Upper lobe of right lung (tissue), 1 donor: ENCODE data around the gene SLBP. TPM values are rescaled to one million over a fixed set of nuclear protein-coding genes. Genes with fewer than 3 reads are reported as not detected.

ENCODE experiments used
- ATAC-seq: fragments of 200-7000 bp; cut with Tn5 transposase; one replicate; pipeline ENCODE4 v1.9.1; 2020; ENCODE audit warnings: mild to moderate bottlenecking, moderate library complexity
- DNase-seq: peaks from one replicate; pipeline ENCODE4 v3.0.0-alpha.2; 2020
- H3K27ac ChIP-seq: fragments of 200-600 bp; one replicate; pipeline ENCODE4 v1.8.0; 2022
- H3K27me3 ChIP-seq: fragments of 200-600 bp; one replicate; pipeline ENCODE4 v1.8.0; 2022; ENCODE audit warnings: mild to moderate bottlenecking
- H3K36me3 ChIP-seq: fragments of 200-600 bp; one replicate; pipeline ENCODE4 v1.8.0; 2022
- H3K4me1 ChIP-seq: fragments of 200-600 bp; one replicate; pipeline ENCODE4 v1.8.0; 2022
- H3K4me3 ChIP-seq: fragments of 200-600 bp; one replicate; pipeline ENCODE4 v1.8.0; 2022; ENCODE audit warnings: mild to moderate bottlenecking
- H3K9me3 ChIP-seq: fragments of 200-600 bp; one replicate; pipeline ENCODE4 v1.8.0; 2022
- CTCF ChIP-seq: fragments of 200-600 bp; IDR thresholded peaks from one replicate; pipeline ENCODE4 v1.8.0; 2022; ENCODE audit warnings: antibody characterized with exemption
- intact Hi-C: fragments of 100-400 bp; cut with DNase I; formaldehyde crosslinking; loops from one replicate; pipeline ENCODE4 v1.11.0; 2022
- total RNA-seq: library from RNA; stranded (reverse); fragmentation: NEBNext Ultra II Directional; extraction: Animal tissue kit (Norgen Biotek cat#: 25700); gene quantifications from one replicate; pipeline ENCODE4 v1.2.1, GENCODE V29; 2021
- donor health status: DM: no; HTN: yes; CAD: no; lungs with severe emphysema.

SLBP gene
- total RNA-seq, 1 donor from 2014 or later: 32.8 TPM

- DNase-seq: peak; percentile 89
- H3K9me3 ChIP-seq: no peaks in the 10 kb centered on the region
- H3K27ac ChIP-seq: no peak overlapping the region
- ATAC-seq: peak; percentile 64
- H3K27me3 ChIP-seq: no peaks in the 10 kb centered on the region
- intact Hi-C loops: loop anchor here (5.0 to 10.0 kb wide), 2 partner anchors 59 to 146 kb away; no protein-coding TSS in a partner anchor
- H3K4me1 ChIP-seq: peaks cover 19% of the 10 kb centered on the region
- H3K4me3 ChIP-seq: no peak overlapping the region
- no peaks in the 10 kb centered on the region for H3K36me3 ChIP-seq
- peak; percentile 85 for TF ChIP-seq CTCF
Measured at GRCh38 chr4:1748465-1748995, 36.4 kb upstream of the SLBP start.

DNA sequence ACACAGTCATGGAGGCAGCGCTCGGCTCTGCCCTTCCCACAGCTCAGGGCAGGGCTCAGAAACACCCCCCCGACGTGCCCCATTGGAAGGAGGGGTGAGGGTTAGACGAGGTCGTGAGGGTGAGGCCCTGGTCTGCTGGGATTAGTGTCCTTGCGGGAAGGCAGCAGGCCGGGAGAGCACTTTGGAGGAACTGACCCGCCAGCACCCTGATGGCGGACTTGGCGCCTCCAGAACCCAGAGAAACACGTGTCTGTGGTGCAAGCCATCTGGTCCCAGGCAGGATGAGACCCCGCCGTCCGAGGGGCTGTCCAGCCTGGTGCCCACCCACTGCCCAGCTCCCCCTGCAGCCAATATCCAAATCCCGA, 35.5 kb upstream of the SLBP start:
- TF ChIP-seq CTCF: no peak
- Histone ChIP-seq H3K4me1 (peaks cover 10% of the 10 kb centered on the region), H3K27me3 (no peaks in the 10 kb centered on the region), H3K27ac (no peak overlapping the region), H3K36me3 (no peaks in the 10 kb centered on the region), H3K9me3 (no peaks in the 10 kb centered on the region), H3K4me3 (no peak overlapping the region)
- DNase-seq (no peak), ATAC-seq (no peak)
- intact Hi-C loops: loop anchor here (5.0 to 10.0 kb wide), 2 partner anchors 60 to 147 kb away; no protein-coding TSS in a partner anchor

- Histone ChIP-seq H3K27ac (no peak overlapping the region), H3K9me3 (no peaks in the 10 kb centered on the region), H3K4me3 (no peak overlapping the region), H3K4me1 (peaks cover 4% of the 10 kb centered on the region), H3K36me3 (no peaks in the 10 kb centered on the region), H3K27me3 (no peaks in the 10 kb centered on the region)
- intact Hi-C loops: loop anchor here (5.0 to 10.0 kb wide), 2 partner anchors 60 to 148 kb away; no protein-coding TSS in a partner anchor
- DNase-seq (no peak), ATAC-seq (no peak)
- TF ChIP-seq CTCF: no peak
Measured at GRCh38 chr4:1746919-1747602, 34.9 kb upstream of the SLBP start.

GRCh38 chr4:1746265-1746691, 34.2 kb upstream of the SLBP start:
- Histone ChIP-seq H3K27me3 (no peaks in the 10 kb centered on the region), H3K4me1 (peaks cover 4% of the 10 kb centered on the region), H3K4me3 (no peak overlapping the region), H3K36me3 (peaks cover 3% of the 10 kb centered on the region), H3K9me3 (no peaks in the 10 kb centered on the region), H3K27ac (no peak overlapping the region)
- ATAC-seq (peak; percentile 69), DNase-seq (peak; percentile 86)
- intact Hi-C loops: loop anchor here (5.0 to 10.0 kb wide), 2 partner anchors 61 to 149 kb away; no protein-coding TSS in a partner anchor
- peak; percentile 72 for TF ChIP-seq CTCF

DNA sequence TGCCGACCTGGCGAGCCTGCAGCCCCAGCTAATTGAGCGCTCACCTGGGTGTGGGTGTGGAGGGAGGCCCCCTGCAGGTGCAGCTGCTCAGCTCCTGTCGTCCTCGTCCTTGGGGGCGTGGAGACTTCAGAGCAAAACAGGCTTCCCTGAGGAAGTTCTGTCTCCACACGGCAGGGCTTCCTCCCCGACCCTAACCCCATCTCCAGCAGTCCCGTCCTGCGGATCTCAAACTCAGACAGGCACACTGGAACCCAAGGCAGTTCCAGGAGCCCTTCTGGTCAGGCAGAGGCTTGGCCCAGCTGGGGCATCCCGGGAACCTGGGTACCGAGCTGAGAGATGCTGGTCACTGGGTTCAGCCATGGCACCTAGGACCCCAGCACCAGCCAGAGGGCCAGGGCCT, 33.6 kb upstream of the SLBP start:
- intact Hi-C loops: loop anchor here (5.0 to 10.0 kb wide), 2 partner anchors 62 to 149 kb away; no protein-coding TSS in a partner anchor
- DNase-seq (no peak), ATAC-seq (no peak)
- Histone ChIP-seq H3K4me3 (no peak overlapping the region), H3K27ac (no peak overlapping the region), H3K9me3 (no peaks in the 10 kb centered on the region), H3K27me3 (no peaks in the 10 kb centered on the region), H3K36me3 (peaks cover 8% of the 10 kb centered on the region), H3K4me1 (peaks cover 4% of the 10 kb centered on the region)
- TF ChIP-seq CTCF: no peak
